A172 (cell line): Measurements from ENCODE around the gene AURKB. TPM values are rescaled to one million over a fixed set of nuclear protein-coding genes. Genes with fewer than 3 reads are reported as not detected.
"Not testable (repeated sequence)": the region's sequence is repeated elsewhere in the genome, so short reads cannot be mapped to it uniquely, and the experiment has no call there.

Experiments used
- DNase-seq: peaks from one replicate; pipeline ENCODE4 v3.0.0-alpha.2; 2015; ENCODE audit warnings: low spot score
- total RNA-seq: library from RNA; depleted of rRNA; stranded (reverse); fragments of >200 nt; shearing (Covaris generic); gene quantifications from 2 replicates; pipeline ENCODE4 v1.2.3, GENCODE V29; 2014

The AURKB gene
- total RNA-seq, 1 experiment from 2014 or later, result 110 TPM

- no peak for DNase-seq
Observed at GRCh38 chr17:8189041-8189710, 21.2 kb downstream of the AURKB start.

- DNase-seq, result no peak
Observed at GRCh38 chr17:8188263-8188839, 22.0 kb downstream of the AURKB start.

- DNase-seq, result peak; percentile 100
Observed at GRCh38 chr17:8187517-8188262, 22.7 kb downstream of the AURKB start.

GRCh38 chr17:8186787-8187516, 23.4 kb downstream of the AURKB start:
- DNase-seq, result peak; percentile 98

- DNase-seq, result no peak
Observed at GRCh38 chr17:8186446-8186786, 24.0 kb downstream of the AURKB start.

- peak; percentile 70 for DNase-seq
Observed at GRCh38 chr17:8185582-8186445, 24.6 kb downstream of the AURKB start.

- DNase-seq, result no peak
Observed at GRCh38 chr17:8176998-8177731, 33.2 kb downstream of the AURKB start.

- peak; percentile 79 for DNase-seq
Observed at GRCh38 chr17:8176197-8176940, 34.0 kb downstream of the AURKB start, which contains the start of gene TMEM107. TMEM107 (minus strand) TSS chr17:8176380; CDS start chr17:8176286, 94 bp downstream.

- DNase-seq, result no peak
Observed at GRCh38 chr17:8175795-8176196, 34.6 kb downstream of the AURKB start.

- no peak for DNase-seq
Observed at GRCh38 chr17:8173871-8174322, 36.5 kb downstream of the AURKB start.

- peak; percentile 99 for DNase-seq
Observed at GRCh38 chr17:8173056-8173870, 37.1 kb downstream of the AURKB start.

GRCh38 chr17:8170186-8170585, 40.2 kb downstream of the AURKB start:
- not testable (repeated sequence) for DNase-seq

GRCh38 chr17:8167526-8167925, 42.8 kb downstream of the AURKB start:
- no peak for DNase-seq

GRCh38 chr17:8166731-8167130, 43.6 kb downstream of the AURKB start:
- DNase-seq, result no peak

- no peak for DNase-seq
Observed at GRCh38 chr17:8164815-8165131, 45.6 kb downstream of the AURKB start.

GRCh38 chr17:8163978-8164814, 46.2 kb downstream of the AURKB start:
- DNase-seq, result peak; percentile 66

- DNase-seq, result no peak
Observed at GRCh38 chr17:8162997-8163977, 47.1 kb downstream of the AURKB start.
